Neural progenitor cell (in vitro differentiated cells): ENCODE data around the gene LRR1.

ENCODE experiments used
- EZH2 ChIP-seq: fragments of 200-600 bp; sonication (generic); IDR thresholded peaks from 2 replicates; pipeline ENCODE4 v1.6.1; 2017; ENCODE audit warnings: antibody characterized with exemption, mild to moderate bottlenecking, moderate library complexity
- EZH2phosphoT487 ChIP-seq: fragments of 200-600 bp; sonication (generic); IDR thresholded peaks from 2 replicates; pipeline ENCODE4 v1.6.1; 2017; ENCODE audit warnings: antibody characterized with exemption
- TF ChIP-seq, protein P1 (sequence below): fragments of 200-600 bp; sonication (generic); IDR thresholded peaks from 2 replicates; pipeline ENCODE4 v1.5.1; 2017; ENCODE audit warnings: antibody characterized with exemption, mild to moderate bottlenecking

DNA sequence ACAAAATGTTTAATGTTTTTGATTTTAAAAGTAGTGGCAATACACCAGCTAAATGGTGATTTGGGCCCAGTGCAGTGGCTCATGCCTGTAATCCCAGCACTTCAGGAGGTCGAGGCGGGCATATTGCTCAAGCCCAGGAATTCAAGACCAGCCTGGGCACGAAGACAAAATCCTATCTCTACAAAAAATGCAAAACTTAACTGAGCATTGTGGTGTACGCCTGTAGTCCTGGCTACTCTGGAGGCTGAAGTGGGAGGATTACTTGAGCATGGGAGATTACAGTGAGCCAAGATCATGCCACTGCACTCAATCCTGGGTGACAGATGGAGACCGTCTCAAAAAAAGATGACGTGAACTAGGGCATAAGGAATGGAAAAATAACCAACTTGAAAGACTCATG lies 17.0 kb downstream of the LRR1 start:
- TF ChIP-seq, protein P1, sequence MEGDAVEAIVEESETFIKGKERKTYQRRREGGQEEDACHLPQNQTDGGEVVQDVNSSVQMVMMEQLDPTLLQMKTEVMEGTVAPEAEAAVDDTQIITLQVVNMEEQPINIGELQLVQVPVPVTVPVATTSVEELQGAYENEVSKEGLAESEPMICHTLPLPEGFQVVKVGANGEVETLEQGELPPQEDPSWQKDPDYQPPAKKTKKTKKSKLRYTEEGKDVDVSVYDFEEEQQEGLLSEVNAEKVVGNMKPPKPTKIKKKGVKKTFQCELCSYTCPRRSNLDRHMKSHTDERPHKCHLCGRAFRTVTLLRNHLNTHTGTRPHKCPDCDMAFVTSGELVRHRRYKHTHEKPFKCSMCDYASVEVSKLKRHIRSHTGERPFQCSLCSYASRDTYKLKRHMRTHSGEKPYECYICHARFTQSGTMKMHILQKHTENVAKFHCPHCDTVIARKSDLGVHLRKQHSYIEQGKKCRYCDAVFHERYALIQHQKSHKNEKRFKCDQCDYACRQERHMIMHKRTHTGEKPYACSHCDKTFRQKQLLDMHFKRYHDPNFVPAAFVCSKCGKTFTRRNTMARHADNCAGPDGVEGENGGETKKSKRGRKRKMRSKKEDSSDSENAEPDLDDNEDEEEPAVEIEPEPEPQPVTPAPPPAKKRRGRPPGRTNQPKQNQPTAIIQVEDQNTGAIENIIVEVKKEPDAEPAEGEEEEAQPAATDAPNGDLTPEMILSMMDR, result no peak
- TF ChIP-seq EZH2 (no peak), EZH2phosphoT487 (no peak)
